COR-L47 (cell line): Measurements from ENCODE around the gene SMNDC1.

ENCODE experiments used
- DNase-seq: peaks from one replicate; lab custom pipeline; 2025; lab: John Stamatoyannopoulos, UW

SMNDC1 gene

GRCh38 chr10:110327262-110327914 lies 22.7 kb upstream of the SMNDC1 start:
- no peak for DNase-seq

- DNase-seq = no peak
These were observed 21.8 kb upstream of the SMNDC1 start for GRCh38 chr10:110326351-110327032.

GRCh38 chr10:110324805-110325280 lies 20.1 kb upstream of the SMNDC1 start:
- DNase-seq = no peak

- no peak for DNase-seq
These were observed 19.6 kb upstream of the SMNDC1 start for GRCh38 chr10:110324201-110324804.

GRCh38 chr10:110323503-110323902 lies 18.8 kb upstream of the SMNDC1 start:
- DNase-seq = no peak

- DNase-seq = no peak
These were observed 17.3 kb upstream of the SMNDC1 start for GRCh38 chr10:110321869-110322620.

GRCh38 chr10:110317866-110318850 lies 13.4 kb upstream of the SMNDC1 start:
- no peak for DNase-seq

GRCh38 chr10:110313674-110314073 lies 9.0 kb upstream of the SMNDC1 start:
- no peak for DNase-seq

- DNase-seq = no peak
These were observed 7.5 kb upstream of the SMNDC1 start for GRCh38 chr10:110312206-110312605.

GRCh38 chr10:110311357-110311949 lies 6.7 kb upstream of the SMNDC1 start:
- DNase-seq = peak; percentile 16

- DNase-seq = no peak
These were observed 6.0 kb upstream of the SMNDC1 start for GRCh38 chr10:110310741-110311140.

- no peak for DNase-seq
These were observed 3.1 kb upstream of the SMNDC1 start for GRCh38 chr10:110307805-110308204.

- no peak for DNase-seq
These were observed 1.7 kb upstream of the SMNDC1 start for GRCh38 chr10:110306452-110306768.

GRCh38 chr10:110305767-110306451 lies 1.2 kb upstream of the SMNDC1 start:
- peak; percentile 44 for DNase-seq

- DNase-seq = no peak
These were observed 333 bp downstream of the SMNDC1 start for GRCh38 chr10:110304394-110304779.

GRCh38 chr10:110303681-110304080 lies 1.0 kb downstream of the SMNDC1 start:
- DNase-seq = no peak

- DNase-seq = no peak
These were observed 4.2 kb downstream of the SMNDC1 start for GRCh38 chr10:110300486-110300986.

GRCh38 chr10:110296966-110297365 lies 7.8 kb downstream of the SMNDC1 start:
- no peak for DNase-seq

- DNase-seq = no peak
These were observed 17.9 kb downstream of the SMNDC1 start for GRCh38 chr10:110286841-110287240.

GRCh38 chr10:110285501-110285900 lies 19.2 kb downstream of the SMNDC1 start:
- DNase-seq = no peak
